ENCODE results near the gene ROCK2. TPM values are rescaled to one million over a fixed set of nuclear protein-coding genes. Genes with fewer than 3 reads are reported as not detected.

The ROCK2 gene
- total and polyA plus RNA-seq, 2 of the 13 experiments (the other 11 are each of a cell fraction or from before 2014, with no cell fraction given), result 38.1 to 119 TPM

DNA sequence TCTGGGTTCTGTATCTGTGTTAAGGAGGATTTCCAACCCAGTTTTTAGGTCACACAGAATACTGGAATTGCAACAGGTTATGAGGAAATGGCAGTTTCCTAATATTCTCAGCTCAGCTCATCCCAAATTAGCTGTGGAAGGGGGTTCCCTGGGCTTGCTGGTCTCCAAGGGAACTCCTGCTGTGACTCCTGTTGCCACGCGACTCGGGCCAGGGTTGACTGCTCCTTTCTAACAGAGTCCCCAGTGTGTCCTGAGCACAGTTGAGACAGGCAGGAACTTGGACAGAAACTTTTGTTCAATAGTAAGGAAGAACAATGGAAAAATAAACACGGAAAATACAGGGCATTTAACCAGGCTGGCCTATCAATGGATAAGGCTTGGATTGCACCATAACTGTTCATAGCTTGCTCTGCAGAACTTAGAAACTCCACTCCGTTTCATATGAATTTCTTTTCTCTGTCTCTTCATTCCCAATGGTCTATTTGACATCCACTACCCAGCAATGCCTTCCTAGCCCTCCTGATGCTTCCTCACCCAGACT lies 3.8 kb upstream of the ROCK2 start (continued):
- TF ChIP-seq, protein P1, sequence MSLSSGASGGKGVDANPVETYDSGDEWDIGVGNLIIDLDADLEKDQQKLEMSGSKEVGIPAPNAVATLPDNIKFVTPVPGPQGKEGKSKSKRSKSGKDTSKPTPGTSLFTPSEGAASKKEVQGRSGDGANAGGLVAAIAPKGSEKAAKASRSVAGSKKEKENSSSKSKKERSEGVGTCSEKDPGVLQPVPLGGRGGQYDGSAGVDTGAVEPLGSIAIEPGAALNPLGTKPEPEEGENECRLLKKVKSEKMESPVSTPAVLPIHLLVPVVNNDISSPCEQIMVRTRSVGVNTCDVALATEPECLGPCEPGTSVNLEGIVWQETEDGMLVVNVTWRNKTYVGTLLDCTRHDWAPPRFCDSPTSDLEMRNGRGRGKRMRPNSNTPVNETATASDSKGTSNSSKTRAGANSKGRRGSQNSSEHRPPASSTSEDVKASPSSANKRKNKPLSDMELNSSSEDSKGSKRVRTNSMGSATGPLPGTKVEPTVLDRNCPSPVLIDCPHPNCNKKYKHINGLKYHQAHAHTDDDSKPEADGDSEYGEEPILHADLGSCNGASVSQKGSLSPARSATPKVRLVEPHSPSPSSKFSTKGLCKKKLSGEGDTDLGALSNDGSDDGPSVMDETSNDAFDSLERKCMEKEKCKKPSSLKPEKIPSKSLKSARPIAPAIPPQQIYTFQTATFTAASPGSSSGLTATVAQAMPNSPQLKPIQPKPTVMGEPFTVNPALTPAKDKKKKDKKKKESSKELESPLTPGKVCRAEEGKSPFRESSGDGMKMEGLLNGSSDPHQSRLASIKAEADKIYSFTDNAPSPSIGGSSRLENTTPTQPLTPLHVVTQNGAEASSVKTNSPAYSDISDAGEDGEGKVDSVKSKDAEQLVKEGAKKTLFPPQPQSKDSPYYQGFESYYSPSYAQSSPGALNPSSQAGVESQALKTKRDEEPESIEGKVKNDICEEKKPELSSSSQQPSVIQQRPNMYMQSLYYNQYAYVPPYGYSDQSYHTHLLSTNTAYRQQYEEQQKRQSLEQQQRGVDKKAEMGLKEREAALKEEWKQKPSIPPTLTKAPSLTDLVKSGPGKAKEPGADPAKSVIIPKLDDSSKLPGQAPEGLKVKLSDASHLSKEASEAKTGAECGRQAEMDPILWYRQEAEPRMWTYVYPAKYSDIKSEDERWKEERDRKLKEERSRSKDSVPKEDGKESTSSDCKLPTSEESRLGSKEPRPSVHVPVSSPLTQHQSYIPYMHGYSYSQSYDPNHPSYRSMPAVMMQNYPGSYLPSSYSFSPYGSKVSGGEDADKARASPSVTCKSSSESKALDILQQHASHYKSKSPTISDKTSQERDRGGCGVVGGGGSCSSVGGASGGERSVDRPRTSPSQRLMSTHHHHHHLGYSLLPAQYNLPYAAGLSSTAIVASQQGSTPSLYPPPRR (CRISPR knock-in tag; IDR thresholded peaks at IDR 0.05; ENCODE audit: borderline replicate concordance), result no peak
- TF ChIP-seq ZNF614 (CRISPR knock-in tag; IDR thresholded peaks at IDR 0.05; ENCODE audit: borderline replicate concordance), result peak; percentile 63; the same call in 1 of the 2 replicates
- TF ChIP-seq NFATC3 (CRISPR knock-in tag; IDR thresholded peaks at IDR 0.05), result no peak
- 0 out of 2 replicates have a peak, but pooled peaks have one; percentile 28 for TF ChIP-seq ZNF619 (CRISPR knock-in tag; IDR thresholded peaks at IDR 0.05)
- TF ChIP-seq, protein P2, sequence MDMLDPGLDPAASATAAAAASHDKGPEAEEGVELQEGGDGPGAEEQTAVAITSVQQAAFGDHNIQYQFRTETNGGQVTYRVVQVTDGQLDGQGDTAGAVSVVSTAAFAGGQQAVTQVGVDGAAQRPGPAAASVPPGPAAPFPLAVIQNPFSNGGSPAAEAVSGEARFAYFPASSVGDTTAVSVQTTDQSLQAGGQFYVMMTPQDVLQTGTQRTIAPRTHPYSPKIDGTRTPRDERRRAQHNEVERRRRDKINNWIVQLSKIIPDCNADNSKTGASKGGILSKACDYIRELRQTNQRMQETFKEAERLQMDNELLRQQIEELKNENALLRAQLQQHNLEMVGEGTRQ (IDR thresholded peaks at IDR 0.05; ENCODE audit: low read depth, low read length), result no peak
- TF ChIP-seq, protein P2 (CRISPR knock-in tag; IDR thresholded peaks at IDR 0.05; ENCODE audit: borderline replicate concordance), result no peak
- peak; percentile 34; the same call in 1 of the 2 replicates for TF ChIP-seq RXRA (CRISPR knock-in tag; IDR thresholded peaks at IDR 0.05)
- no peak for TF ChIP-seq NFE2L2 (IDR thresholded peaks at IDR 0.05; ENCODE audit: low read length)
- no peak for TF ChIP-seq ZMYM2 (CRISPR knock-in tag; IDR thresholded peaks at IDR 0.05)
- no peak for TF ChIP-seq ZNF264 (CRISPR knock-in tag; IDR thresholded peaks at IDR 0.05)
- TF ChIP-seq NFKBIZ (CRISPR knock-in tag; IDR thresholded peaks at IDR 0.05), result no peak
- no peak for TF ChIP-seq ELF4 (CRISPR knock-in tag; IDR thresholded peaks at IDR 0.05; ENCODE audit: borderline replicate concordance)
- TF ChIP-seq ZNF44 (CRISPR knock-in tag; IDR thresholded peaks at IDR 0.05), result no peak
- no peak for TF ChIP-seq TARDBP (CRISPR knock-in tag; IDR thresholded peaks at IDR 0.05)
- TF ChIP-seq NCOA2 (CRISPR knock-in tag; IDR thresholded peaks at IDR 0.05), result no peak; the same call in 1 of the 2 replicates
- TF ChIP-seq CEBPG (CRISPR knock-in tag; IDR thresholded peaks at IDR 0.05), result peak; percentile 74
- TF ChIP-seq SALL1 (CRISPR knock-in tag; IDR thresholded peaks at IDR 0.05), result peak; percentile 55; the same call in 1 of the 2 replicates
- no peak for TF ChIP-seq GZF1 (CRISPR knock-in tag; IDR thresholded peaks at IDR 0.05)
- 0 out of 2 replicates have a peak, but pooled peaks have one; percentile 44 for TF ChIP-seq ZNF816 (CRISPR knock-in tag; IDR thresholded peaks at IDR 0.05; ENCODE audit: borderline replicate concordance)
- TF ChIP-seq RBFOX2 (IDR thresholded peaks at IDR 0.05; ENCODE audit: low read depth, low read length), result no peak
- TF ChIP-seq, protein P3, sequence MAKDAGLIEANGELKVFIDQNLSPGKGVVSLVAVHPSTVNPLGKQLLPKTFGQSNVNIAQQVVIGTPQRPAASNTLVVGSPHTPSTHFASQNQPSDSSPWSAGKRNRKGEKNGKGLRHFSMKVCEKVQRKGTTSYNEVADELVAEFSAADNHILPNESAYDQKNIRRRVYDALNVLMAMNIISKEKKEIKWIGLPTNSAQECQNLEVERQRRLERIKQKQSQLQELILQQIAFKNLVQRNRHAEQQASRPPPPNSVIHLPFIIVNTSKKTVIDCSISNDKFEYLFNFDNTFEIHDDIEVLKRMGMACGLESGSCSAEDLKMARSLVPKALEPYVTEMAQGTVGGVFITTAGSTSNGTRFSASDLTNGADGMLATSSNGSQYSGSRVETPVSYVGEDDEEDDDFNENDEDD (CRISPR knock-in tag; IDR thresholded peaks at IDR 0.05; ENCODE audit: borderline replicate concordance), result no peak
- TF ChIP-seq, protein P4, sequence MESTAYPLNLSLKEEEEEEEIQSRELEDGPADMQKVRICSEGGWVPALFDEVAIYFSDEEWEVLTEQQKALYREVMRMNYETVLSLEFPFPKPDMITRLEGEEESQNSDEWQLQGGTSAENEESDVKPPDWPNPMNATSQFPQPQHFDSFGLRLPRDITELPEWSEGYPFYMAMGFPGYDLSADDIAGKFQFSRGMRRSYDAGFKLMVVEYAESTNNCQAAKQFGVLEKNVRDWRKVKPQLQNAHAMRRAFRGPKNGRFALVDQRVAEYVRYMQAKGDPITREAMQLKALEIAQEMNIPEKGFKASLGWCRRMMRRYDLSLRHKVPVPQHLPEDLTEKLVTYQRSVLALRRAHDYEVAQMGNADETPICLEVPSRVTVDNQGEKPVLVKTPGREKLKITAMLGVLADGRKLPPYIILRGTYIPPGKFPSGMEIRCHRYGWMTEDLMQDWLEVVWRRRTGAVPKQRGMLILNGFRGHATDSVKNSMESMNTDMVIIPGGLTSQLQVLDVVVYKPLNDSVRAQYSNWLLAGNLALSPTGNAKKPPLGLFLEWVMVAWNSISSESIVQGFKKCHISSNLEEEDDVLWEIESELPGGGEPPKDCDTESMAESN (CRISPR knock-in tag; conservative IDR thresholded peaks at IDR 0.05), result no peak

Data from HepG2 (cell line).